Activated CD8-positive, alpha-beta memory T cell treated with anti-CD3 and anti-CD28 coated beads, Interleukin-2, amount 50 U/mL, for 48 hours (primary cell): ENCODE results near the gene PTGR3.

ENCODE experiments used
- DNase-seq: peaks from one replicate; pipeline ENCODE4 v3.0.0-alpha.2; 2020

Gene PTGR3

GRCh38 chr18:75213611-75214331 lies 4.8 kb upstream of the PTGR3 start:
- no peak for DNase-seq

- no peak for DNase-seq
Measured at GRCh38 chr18:75212751-75213090, 3.8 kb upstream of the PTGR3 start.

- peak; percentile 69 for DNase-seq
Measured at GRCh38 chr18:75211953-75212750, 3.2 kb upstream of the PTGR3 start.

- DNase-seq = no peak
Measured at GRCh38 chr18:75211626-75211952, 2.6 kb upstream of the PTGR3 start.

GRCh38 chr18:75211002-75211621 lies 2.2 kb upstream of the PTGR3 start:
- peak; percentile 67 for DNase-seq

GRCh38 chr18:75210274-75211001 lies 1.5 kb upstream of the PTGR3 start, which contains the start of gene TSHZ1:
TSS of gene TSHZ1 (plus strand) at chr18:75210797. CDS start at chr18:75211877, 1,080 bp downstream.
- DNase-seq = no peak

- DNase-seq = no peak
Measured at GRCh38 chr18:75209951-75210258, 966 bp upstream of the PTGR3 start.

GRCh38 chr18:75208836-75209128 lies 157 bp downstream of the PTGR3 start:
- DNase-seq = peak; percentile 72

GRCh38 chr18:75208155-75208835 lies 644 bp downstream of the PTGR3 start:
- peak; percentile 78 for DNase-seq

- peak; percentile 74 for DNase-seq
Measured at GRCh38 chr18:75207310-75208154, 1.4 kb downstream of the PTGR3 start.

GRCh38 chr18:75206452-75207309 lies 2.3 kb downstream of the PTGR3 start:
- DNase-seq = no peak

GRCh38 chr18:75205514-75206132 lies 3.3 kb downstream of the PTGR3 start:
- no peak for DNase-seq

- no peak for DNase-seq
Measured at GRCh38 chr18:75204732-75205513, 4.0 kb downstream of the PTGR3 start.

GRCh38 chr18:75204269-75204731 lies 4.6 kb downstream of the PTGR3 start:
- no peak for DNase-seq

GRCh38 chr18:75203416-75204268 lies 5.3 kb downstream of the PTGR3 start:
- no peak for DNase-seq

- DNase-seq = no peak
Measured at GRCh38 chr18:75202696-75203365, 6.1 kb downstream of the PTGR3 start.

- DNase-seq = no peak
Measured at GRCh38 chr18:75201282-75202270, 7.4 kb downstream of the PTGR3 start.
